Endothelial cell of umbilical vein (primary cell): ENCODE results near the gene RAB7B. TPM values are rescaled to one million over a fixed set of nuclear protein-coding genes. Genes with fewer than 3 reads are reported as not detected.

Experiments used
- BruUV-seq: library from RNA; stranded (reverse); fragments of 400-500 nt; replicated peaks from 2 replicates; lab custom pipeline; 2021; lab: Mats Ljungman, UMichigan
- CTCF ChIA-PET: fragments of 300-600, 350-600 bp; sonication (Branson Sonifier 250); formaldehyde crosslinking; loops from one replicate; lab custom pipeline; 2021; ENCODE audit warnings: antibody characterized with exemption, inconsistent platforms; lab: Charles Lee
- POLR2A ChIA-PET: fragments of 300-600, 350-600 bp; sonication (Branson Sonifier 250); formaldehyde crosslinking; loops from one replicate; lab custom pipeline; 2021; ENCODE audit warnings: antibody characterized with exemption, inconsistent platforms; lab: Charles Lee
- DNase-seq: peaks from one replicate; pipeline ENCODE4 v3.0.0-alpha.2; 2011; ENCODE audit warnings: low read depth, low spot score
- FAIRE-seq: peaks from 2 replicates; lab custom pipeline; 2011; peaks lifted over from hg19 to GRCh38; lab: Jason Lieb, UNC
- H2AFZ ChIP-seq: 2 replicates; pipeline ENCODE4 v1.6.0; 2012; ENCODE audit warnings: low read depth, low read length, control low read depth, inconsistent platforms
- H3K27ac ChIP-seq: 2 replicates; pipeline ENCODE4 v1.5.1; 2011; ENCODE audit warnings: low read depth, mild to moderate bottlenecking, control low read depth, low read length, moderate library complexity; ENCODE audit not compliant: insufficient read depth
- H3K27me3 ChIP-seq, 2 experiments: 2 replicates each; pipeline versions ENCODE4 v1.6.0 to v1.6.1; 2011; ENCODE audit warnings: low read length in 2 of 2, mixed read lengths in 1 of 2; ENCODE audit not compliant: control insufficient read depth in 2 of 2, insufficient read depth in 2 of 2
- H3K36me3 ChIP-seq, 2 experiments: 2 replicates in 1 of 2; 3 replicates in 1 of 2; pipeline ENCODE4 v1.5.1; 2011; ENCODE audit warnings: low read length in 2 of 2, mild to moderate bottlenecking in 1 of 2, moderate library complexity in 1 of 2; ENCODE audit not compliant: control insufficient read depth in 2 of 2, insufficient read depth in 2 of 2; ENCODE audit errors: extremely low read depth in 1 of 2
- H3K4me1 ChIP-seq: 3 replicates; pipeline ENCODE4 v1.5.1; 2011; ENCODE audit warnings: mild to moderate bottlenecking, low read length; ENCODE audit not compliant: control insufficient read depth, insufficient read depth; ENCODE audit errors: extremely low read depth
- H3K4me2 ChIP-seq: 2 replicates; pipeline ENCODE4 v1.6.1; 2011; ENCODE audit warnings: low read length, control low read depth, mixed read lengths; ENCODE audit not compliant: insufficient read depth
- H3K4me3 ChIP-seq, 3 experiments: fragments of 200-600 bp in 1 of 3; sonication (generic), shearing (Covaris generic) in 1 of 3; replicated peaks in 1 of 3; 2 replicates each; pipeline ENCODE4 v1.5.1; 2011 to 2016; ENCODE audit warnings: control low read depth in 3 of 3, low read length in 3 of 3, mild to moderate bottlenecking in 2 of 3, inconsistent platforms in 1 of 3, low read depth in 1 of 3, moderate library complexity in 1 of 3; ENCODE audit not compliant: insufficient read depth in 1 of 3
- H3K79me2 ChIP-seq: 2 replicates; pipeline ENCODE4 v1.6.0; 2012; ENCODE audit warnings: low read length, inconsistent platforms; ENCODE audit not compliant: control insufficient read depth, insufficient read depth
- H3K9ac ChIP-seq: replicated peaks from 2 replicates; pipeline ENCODE3; 2011; ENCODE audit warnings: low read length, control low read depth; ENCODE audit not compliant: insufficient read depth; ENCODE audit errors: extremely low read depth
- H3K9me1 ChIP-seq: replicated peaks from 3 replicates; pipeline ENCODE4 v1.6.0; 2011; ENCODE audit warnings: mild to moderate bottlenecking, low read length; ENCODE audit not compliant: control insufficient read depth, insufficient read depth; ENCODE audit errors: extremely low read depth
- H3K9me3 ChIP-seq: replicated peaks from 2 replicates; pipeline ENCODE4 v1.5.1; 2012; ENCODE audit warnings: low read length, inconsistent platforms; ENCODE audit not compliant: control insufficient read depth, insufficient read depth
- H4K20me1 ChIP-seq: replicated peaks from 2 replicates; pipeline ENCODE3; 2011; ENCODE audit warnings: mild to moderate bottlenecking, low read length; ENCODE audit not compliant: control insufficient read depth, insufficient read depth; ENCODE audit errors: extremely low read depth
- EZH2 ChIP-seq: IDR thresholded peaks from 2 replicates; pipeline ENCODE4 v1.6.1; 2012; ENCODE audit warnings: borderline replicate concordance, low read depth, mild to moderate bottlenecking, moderate library complexity, low read length, inconsistent platforms; ENCODE audit not compliant: severe bottlenecking
- FOS ChIP-seq: IDR thresholded peaks from 2 replicates; pipeline ENCODE4 v1.6.1; 2011; ENCODE audit warnings: mild to moderate bottlenecking, low read length, moderate library complexity, borderline replicate concordance; ENCODE audit not compliant: insufficient read depth
- GATA2 ChIP-seq: IDR thresholded peaks from 2 replicates; pipeline ENCODE4 v1.7.0; 2011; ENCODE audit warnings: low read depth, mild to moderate bottlenecking, moderate library complexity, mixed read lengths, low read length; ENCODE audit not compliant: insufficient read length, insufficient read depth
- JUN ChIP-seq: IDR thresholded peaks from 2 replicates; pipeline ENCODE4 v1.6.1; 2011; ENCODE audit warnings: borderline replicate concordance, low read depth; ENCODE audit not compliant: insufficient read length, insufficient read depth
- MYC ChIP-seq: IDR thresholded peaks from one replicate; pipeline ENCODE4 v1.6.1; 2011; ENCODE audit warnings: mild to moderate bottlenecking, low read depth, low read length
- POLR2A ChIP-seq: IDR thresholded peaks from 2 replicates; pipeline ENCODE4 v1.6.1; 2012; ENCODE audit warnings: low read depth, mild to moderate bottlenecking, control low read depth, low read length
- POLR2AphosphoS5 ChIP-seq: IDR thresholded peaks from 2 replicates; pipeline ENCODE4 v1.6.1; 2012; ENCODE audit warnings: low read depth, mild to moderate bottlenecking, control low read depth, low read length, moderate library complexity; ENCODE audit not compliant: insufficient read depth
- dilution Hi-C: fragments of 300-500 bp; cut with MboI; formaldehyde crosslinking; loops from one replicate; pipeline ENCODE4 v1.15.0; 2019; ENCODE audit warnings: low sequenced_read_pairs; ENCODE audit not compliant: extremely low pct_ligation_motif_present
- intact Hi-C: fragments of 100-400 bp; cut with micrococcal nuclease; formaldehyde crosslinking; loops from one replicate; pipeline ENCODE4 v1.10.0; 2022
- polyA plus RNA-seq, 4 experiments: library from polyadenylated mRNA; depleted of rRNA in 3 of 4; stranded (reverse) in 3 of 4; unstranded in 1 of 4; fragments of >200 nt; gene quantifications; 2 replicates each; pipeline versions ENCODE4 v1.2.1 to v1.2.3, GENCODE V29; 2011 to 2012; ENCODE audit warnings: missing spikeins in 1 of 4
- total RNA-seq: library from RNA; stranded (reverse); gene quantifications from 2 replicates; pipeline ENCODE4 v1.2.3, GENCODE V29; 2021
- TF ChIP-seq, protein P1 (sequence below), 2 donors: IDR thresholded peaks; 1 replicate in 1 of 2; 2 replicates in 1 of 2; pipeline ENCODE4 v1.5.1; 2011; ENCODE audit warnings: low read length in 2 of 2, mild to moderate bottlenecking in 2 of 2, moderate library complexity in 2 of 2, control low read depth in 1 of 2, inconsistent platforms in 1 of 2, low read depth in 1 of 2; ENCODE audit not compliant: insufficient read depth in 1 of 2; ENCODE audit errors: extremely low read depth in 1 of 2
- TF ChIP-seq, protein P2 (sequence below): IDR thresholded peaks from 2 replicates; pipeline ENCODE4 v1.6.1; 2011; ENCODE audit not compliant: insufficient read depth, insufficient read length

The RAB7B gene
- total and polyA plus RNA-seq, 2 donors (not counting 3 experiments of a cell fraction or from before 2014, with no cell fraction given), result 0.15 TPM; not detected in 1

DNA sequence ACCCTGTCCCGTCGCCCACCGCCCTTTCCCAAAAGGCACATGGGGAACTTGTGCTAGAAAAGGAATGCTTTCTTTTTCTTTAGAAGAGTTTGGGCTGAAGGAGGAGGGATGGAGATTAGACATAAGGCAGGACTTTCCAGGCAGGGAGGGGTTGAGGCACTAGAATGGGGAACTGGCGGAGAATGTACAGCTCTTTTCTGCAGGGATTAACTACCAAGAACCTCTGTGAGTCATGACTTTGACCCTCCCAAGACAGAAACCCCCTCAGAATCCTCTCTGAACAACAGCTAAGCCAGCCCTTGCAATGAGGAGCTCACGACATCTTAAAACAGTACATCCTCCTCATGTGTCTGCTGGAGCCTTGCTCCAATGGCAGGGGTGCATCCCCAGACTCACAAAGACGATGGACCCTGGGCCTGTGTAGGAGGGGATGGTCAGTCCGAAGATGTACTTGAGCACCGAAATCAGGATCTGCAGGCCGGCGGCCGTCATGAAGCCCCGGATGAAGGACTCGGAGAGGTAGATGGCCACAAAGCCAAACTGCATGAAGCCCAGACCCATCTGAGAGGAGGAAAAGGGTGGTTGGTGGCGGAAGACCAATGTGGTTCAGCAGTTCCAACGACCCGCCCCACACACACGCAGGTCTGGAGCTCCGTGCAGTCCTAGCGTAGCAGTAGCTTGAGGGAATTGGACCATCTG lies 73.5 kb downstream of the RAB7B start:
- H3K4me2 ChIP-seq, result no peak overlapping the region
- intact Hi-C loops, result no loop called here
- no peaks in the 10 kb centered on the region for H3K27me3 ChIP-seq
- BruUV-seq, result no TSS peak
- no peak overlapping the region for H3K27ac ChIP-seq
- dilution Hi-C loops, result no loop called here
- TF ChIP-seq, protein P1, sequence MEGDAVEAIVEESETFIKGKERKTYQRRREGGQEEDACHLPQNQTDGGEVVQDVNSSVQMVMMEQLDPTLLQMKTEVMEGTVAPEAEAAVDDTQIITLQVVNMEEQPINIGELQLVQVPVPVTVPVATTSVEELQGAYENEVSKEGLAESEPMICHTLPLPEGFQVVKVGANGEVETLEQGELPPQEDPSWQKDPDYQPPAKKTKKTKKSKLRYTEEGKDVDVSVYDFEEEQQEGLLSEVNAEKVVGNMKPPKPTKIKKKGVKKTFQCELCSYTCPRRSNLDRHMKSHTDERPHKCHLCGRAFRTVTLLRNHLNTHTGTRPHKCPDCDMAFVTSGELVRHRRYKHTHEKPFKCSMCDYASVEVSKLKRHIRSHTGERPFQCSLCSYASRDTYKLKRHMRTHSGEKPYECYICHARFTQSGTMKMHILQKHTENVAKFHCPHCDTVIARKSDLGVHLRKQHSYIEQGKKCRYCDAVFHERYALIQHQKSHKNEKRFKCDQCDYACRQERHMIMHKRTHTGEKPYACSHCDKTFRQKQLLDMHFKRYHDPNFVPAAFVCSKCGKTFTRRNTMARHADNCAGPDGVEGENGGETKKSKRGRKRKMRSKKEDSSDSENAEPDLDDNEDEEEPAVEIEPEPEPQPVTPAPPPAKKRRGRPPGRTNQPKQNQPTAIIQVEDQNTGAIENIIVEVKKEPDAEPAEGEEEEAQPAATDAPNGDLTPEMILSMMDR (IDR thresholded peaks at IDR 0.05; ENCODE audit: extremely low read depth in 1 of 2, insufficient read depth in 1 of 2, low read depth in 1 of 2, low read length in 2 of 2), result no peak
- TF ChIP-seq GATA2, result no peak
- TF ChIP-seq FOS, result no peak
- TF ChIP-seq JUN, result no peak
- TF ChIP-seq MYC, result no peak
- TF ChIP-seq POLR2AphosphoS5, result no peak
- TF ChIP-seq POLR2A, result no peak
- TF ChIP-seq EZH2, result no peak
- TF ChIP-seq, protein P2, sequence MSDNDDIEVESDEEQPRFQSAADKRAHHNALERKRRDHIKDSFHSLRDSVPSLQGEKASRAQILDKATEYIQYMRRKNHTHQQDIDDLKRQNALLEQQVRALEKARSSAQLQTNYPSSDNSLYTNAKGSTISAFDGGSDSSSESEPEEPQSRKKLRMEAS, result no peak
- ChIA-PET CTCF (interaction anchor here (0.6 to 27.5 kb wide), 5 partner anchors 11 to 1379 kb away, joined by 3 to 1606 read pairs (median 6); no protein-coding TSS in a partner anchor), POLR2A (no interaction called here)
- H3K4me1 ChIP-seq, result peaks cover 20% of the 10 kb centered on the region
- no peak overlapping the region for H2AFZ ChIP-seq
- FAIRE-seq, result no peak
- H3K4me3 ChIP-seq, result no peak overlapping the region
- no peaks in the 10 kb centered on the region for H3K9me3 ChIP-seq
- H3K9ac ChIP-seq, result no peak overlapping the region
- H4K20me1 ChIP-seq, result no peaks in the 10 kb centered on the region
- H3K9me1 ChIP-seq, result no peaks in the 10 kb centered on the region
- H3K36me3 ChIP-seq, result no peaks in the 10 kb centered on the region
- DNase-seq, result no peak
- no peaks in the 10 kb centered on the region for H3K79me2 ChIP-seq
